HepG2 (cell line): ENCODE data around the gene HCRTR1. TPM values are rescaled to one million over a fixed set of nuclear protein-coding genes. Genes with fewer than 3 reads are reported as not detected.

ENCODE experiments used
- BCLAF1 ChIP-seq: fragments of 450-650 bp; IDR thresholded peaks from 2 replicates; pipeline ENCODE4 v1.6.1; 2017; ENCODE audit warnings: mild to moderate bottlenecking
- DMAP1 ChIP-seq: IDR thresholded peaks from 2 replicates; pipeline ENCODE4 v1.6.1; 2016
- FOXP1 ChIP-seq, 2 experiments: fragments of 450-650 bp in 1 of 2; IDR thresholded peaks; 2 replicates each; pipeline ENCODE4 v1.6.1; 2017 to 2018; ENCODE audit warnings: antibody characterized with exemption in 1 of 2
- HOXD1 ChIP-seq: sonication (generic); formaldehyde crosslinking; IDR thresholded peaks from 2 replicates; pipeline ENCODE4 v1.5.0; 2020; ENCODE audit warnings: missing genetic modification reagents
- MAZ ChIP-seq, 2 experiments: sonication (generic) in 1 of 2; formaldehyde crosslinking in 1 of 2; IDR thresholded peaks; 2 replicates each; pipeline versions ENCODE4 v1.5.0 to v1.6.1; 2012 to 2020; ENCODE audit warnings: low read depth in 2 of 2, mild to moderate bottlenecking in 2 of 2, borderline replicate concordance in 1 of 2, improper control_type of control experiment in 1 of 2, low read length in 1 of 2, missing genetic modification reagents in 1 of 2, moderate library complexity in 1 of 2
- RBFOX2 ChIP-seq: fragments of 200-400 bp; formaldehyde crosslinking; IDR thresholded peaks from 2 replicates; pipeline ENCODE4 v1.6.1; 2017; ENCODE audit warnings: low read depth, mild to moderate bottlenecking, low read length
- RFXANK ChIP-seq: IDR thresholded peaks from 2 replicates; pipeline ENCODE4 v1.6.1; 2016
- SOX6 ChIP-seq, 2 experiments: fragments of 450-650 bp in 1 of 2; sonication (generic) in 1 of 2; formaldehyde crosslinking in 1 of 2; IDR thresholded peaks; 2 replicates each; pipeline versions ENCODE4 v1.4.0 to v1.6.1; 2017 to 2020; ENCODE audit warnings: antibody characterized with exemption in 1 of 2, mild to moderate bottlenecking in 1 of 2, missing genetic modification reagents in 1 of 2
- TCF7 ChIP-seq: sonication (generic); IDR thresholded peaks from 2 replicates; pipeline ENCODE4 v1.6.1; 2016; ENCODE audit warnings: antibody characterized with exemption, low read depth
- TRIM24 ChIP-seq: sonication (generic); formaldehyde crosslinking; IDR thresholded peaks from 2 replicates; pipeline ENCODE4 v1.8.0; 2022; ENCODE audit warnings: mild to moderate bottlenecking, missing genetic modification reagents
- ZBTB7B ChIP-seq: sonication (generic); formaldehyde crosslinking; IDR thresholded peaks from 2 replicates; pipeline ENCODE4 v1.4.0; 2020; ENCODE audit warnings: missing genetic modification reagents
- ZMAT5 ChIP-seq: sonication (generic); formaldehyde crosslinking; IDR thresholded peaks from 2 replicates; pipeline ENCODE4 v1.5.0; 2020; ENCODE audit warnings: mild to moderate bottlenecking, low read depth, missing genetic modification reagents, borderline replicate concordance
- ZNF263 ChIP-seq: sonication (generic); formaldehyde crosslinking; IDR thresholded peaks from 2 replicates; pipeline ENCODE4 v1.4.0; 2020; ENCODE audit warnings: missing genetic modification reagents
- ZNF574 ChIP-seq: sonication (generic); formaldehyde crosslinking; IDR thresholded peaks from 2 replicates; pipeline ENCODE4 v1.4.0; 2020; ENCODE audit warnings: missing genetic modification reagents
- ZNF687 ChIP-seq: sonication (generic); formaldehyde crosslinking; IDR thresholded peaks from 2 replicates; pipeline ENCODE4 v1.5.1; 2020; ENCODE audit warnings: mild to moderate bottlenecking, missing genetic modification reagents, moderate library complexity
- ZNF879 ChIP-seq: sonication (generic); formaldehyde crosslinking; IDR thresholded peaks from 2 replicates; pipeline ENCODE4 v1.8.1; 2023; ENCODE audit warnings: missing genetic modification reagents
- ZNF883 ChIP-seq: sonication (generic); formaldehyde crosslinking; IDR thresholded peaks from 2 replicates; pipeline ENCODE4 v1.5.1; 2020; ENCODE audit warnings: mild to moderate bottlenecking, missing genetic modification reagents; ENCODE audit errors: not compliant biosample characterization
- ZSCAN29 ChIP-seq: sonication (generic); formaldehyde crosslinking; conservative IDR thresholded peaks from 2 replicates; pipeline ENCODE4 v1.4.0; 2020; ENCODE audit warnings: mild to moderate bottlenecking, missing genetic modification reagents
- polyA plus RNA-seq, 8 experiments: library from polyadenylated mRNA; depleted of rRNA in 3 of 8; stranded (reverse) in 7 of 8; unstranded in 1 of 8; fragments of >200 nt; fragmentation: Illumina TruSeq in 4 of 8; extraction: Trizol in 4 of 8; gene quantifications; 2 replicates each; pipeline versions ENCODE4 v1.2.1 to v1.2.3, GENCODE V29; 2011 to 2016; ENCODE audit warnings: low read depth in 4 of 8, missing spikeins in 1 of 8, mixed read lengths in 1 of 8; ENCODE audit not compliant: insufficient read depth in 1 of 8
- total RNA-seq, 5 experiments: library from RNA; depleted of rRNA; stranded (reverse); fragments of >200 nt; fragmentation: Illumina TruSeq; extraction: Trizol; gene quantifications; 2 replicates each; pipeline ENCODE4 v1.2.3, GENCODE V29; 2016; ENCODE audit warnings: low read depth in 1 of 5

Gene HCRTR1
- total and polyA plus RNA-seq, 2 of the 13 experiments (the other 11 are each of a cell fraction or from before 2014, with no cell fraction given) = not detected

- TF ChIP-seq ZNF687 (CRISPR knock-in tag) = peak; percentile 41; the same call in 1 of the 2 replicates
- TF ChIP-seq ZNF883 (CRISPR knock-in tag) = peak; percentile 6
- TF ChIP-seq ZMAT5 (CRISPR knock-in tag) = 0 out of 2 replicates have a peak, but pooled peaks have one; percentile 59
- TF ChIP-seq TRIM24 = no peak
- TF ChIP-seq ZNF879 (CRISPR knock-in tag) = no peak
- peak; percentile 58 for TF ChIP-seq RBFOX2
- TF ChIP-seq RFXANK (CRISPR knock-in tag) = no peak
- no peak; the same call in 1 of the 2 replicates for TF ChIP-seq DMAP1 (CRISPR knock-in tag)
- TF ChIP-seq FOXP1 (IDR thresholded peaks at IDR 0.05) = no peak
- TF ChIP-seq FOXP1 (CRISPR knock-in tag; IDR thresholded peaks at IDR 0.05) = no peak
- TF ChIP-seq ZNF574 (CRISPR knock-in tag) = 0 out of 2 replicates have a peak, but pooled peaks have one; percentile 33
- TF ChIP-seq BCLAF1 = no peak
- no peak for TF ChIP-seq ZBTB7B (CRISPR knock-in tag)
- TF ChIP-seq MAZ (IDR thresholded peaks at IDR 0.05; ENCODE audit: borderline replicate concordance, low read depth, low read length) = no peak
- peak; percentile 28; the same call in 1 of the 2 replicates for TF ChIP-seq MAZ (CRISPR knock-in tag; IDR thresholded peaks at IDR 0.05; ENCODE audit: low read depth)
- TF ChIP-seq TCF7 = no peak
- peak; percentile 20; the same call in 1 of the 2 replicates for TF ChIP-seq ZNF263 (CRISPR knock-in tag)
- TF ChIP-seq HOXD1 (CRISPR knock-in tag) = no peak
- no peak for TF ChIP-seq SOX6 (IDR thresholded peaks at IDR 0.05)
- no peak for TF ChIP-seq SOX6 (CRISPR knock-in tag; IDR thresholded peaks at IDR 0.05)
- no peak for TF ChIP-seq ZSCAN29
Observed at GRCh38 chr1:31576743-31577455, 40.6 kb upstream of the HCRTR1 start (continued).
